GM12892 (cell line): ENCODE results near the gene LRP2.

Experiments
- POLR2A ChIP-seq: IDR thresholded peaks from 2 replicates; pipeline ENCODE4 v1.6.1; 2011; ENCODE audit warnings: low read depth, low read length, control low read depth
- POLR2AphosphoS5 ChIP-seq: IDR thresholded peaks from 2 replicates; pipeline ENCODE4 v1.6.1; 2011; ENCODE audit warnings: low read depth, low read length, control low read depth
- TAF1 ChIP-seq: IDR thresholded peaks from 2 replicates; pipeline ENCODE4 v1.6.1; 2011; ENCODE audit warnings: low read depth, mild to moderate bottlenecking, control low read depth, low read length, borderline replicate concordance

DNA sequence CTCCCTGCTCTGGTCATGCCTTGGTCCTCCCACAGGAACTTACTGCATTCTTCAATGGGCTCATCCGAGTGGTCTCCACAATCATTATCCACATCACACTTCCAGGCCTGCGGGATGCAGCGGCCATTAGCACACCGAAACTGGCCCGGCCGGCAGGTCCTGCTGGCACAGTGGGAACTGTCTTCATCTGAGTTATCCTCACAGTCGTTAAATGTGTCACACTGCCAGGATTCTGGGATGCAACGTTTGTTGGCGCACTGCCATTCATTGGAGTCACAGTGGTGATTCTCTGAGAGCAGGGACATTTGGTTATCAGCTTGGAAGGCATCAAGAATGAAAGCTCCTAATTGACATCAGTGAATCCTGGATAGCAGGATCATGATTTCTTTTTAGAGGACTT, 188.5 kb downstream of the LRP2 start:
- TF ChIP-seq POLR2A (no peak), TAF1 (no peak), POLR2AphosphoS5 (no peak)
